H1 (cell line): ENCODE results near the gene CALM1. TPM values are rescaled to one million over a fixed set of nuclear protein-coding genes. Genes with fewer than 3 reads are reported as not detected.

Experiments used
- ATF3 ChIP-seq: IDR thresholded peaks from 2 replicates; pipeline ENCODE4 v1.6.1; 2011; ENCODE audit warnings: low read depth, mild to moderate bottlenecking, low read length; ENCODE audit not compliant: insufficient read depth
- BCL11A ChIP-seq, 2 experiments: IDR thresholded peaks; one replicate each; pipeline ENCODE4 v1.6.1; 2011; ENCODE audit warnings: low read depth in 2 of 2, low read length in 2 of 2, mild to moderate bottlenecking in 2 of 2
- CHD7 ChIP-seq: fragments of 300-600 bp; sonication (generic); IDR thresholded peaks from 2 replicates; pipeline ENCODE4 v1.7.1; 2012; ENCODE audit warnings: low read length, moderate library complexity, mild to moderate bottlenecking, inconsistent platforms; ENCODE audit not compliant: insufficient replicate concordance
- KDM1A ChIP-seq: fragments of 200-600, 300-600 bp; sonication (generic); IDR thresholded peaks from 2 replicates; pipeline ENCODE4 v1.7.1; 2016; ENCODE audit warnings: mild to moderate bottlenecking, low read length, borderline replicate concordance
- polyA plus RNA-seq, 7 experiments: library from polyadenylated mRNA; depleted of rRNA in 3 of 7; stranded (reverse) in 5 of 7; unstranded in 2 of 7; fragments of >200 nt in 5 of 7; fragments of 200-250 nt in 2 of 7; gene quantifications; 1 replicate in 5 of 7; 2 replicates in 1 of 7; 4 replicates in 1 of 7; pipeline versions ENCODE4 v1.2.1 to v1.2.3, GENCODE V29; 2011 to 2013; ENCODE audit warnings: missing spikeins in 2 of 7, mixed read lengths in 2 of 7
- total RNA-seq: library from RNA; stranded (reverse); fragmentation: NEBNext Ultra II Directional; extraction: Animal tissue kit (Norgen Biotek cat#: 25700); gene quantifications from 2 replicates; pipeline ENCODE4 v1.2.1, GENCODE V29; 2021

CALM1 gene
- total and polyA plus RNA-seq, 2 of the 8 experiments (the other 6 are each of a cell fraction or from before 2014, with no cell fraction given) = 285 to 422 TPM

DNA sequence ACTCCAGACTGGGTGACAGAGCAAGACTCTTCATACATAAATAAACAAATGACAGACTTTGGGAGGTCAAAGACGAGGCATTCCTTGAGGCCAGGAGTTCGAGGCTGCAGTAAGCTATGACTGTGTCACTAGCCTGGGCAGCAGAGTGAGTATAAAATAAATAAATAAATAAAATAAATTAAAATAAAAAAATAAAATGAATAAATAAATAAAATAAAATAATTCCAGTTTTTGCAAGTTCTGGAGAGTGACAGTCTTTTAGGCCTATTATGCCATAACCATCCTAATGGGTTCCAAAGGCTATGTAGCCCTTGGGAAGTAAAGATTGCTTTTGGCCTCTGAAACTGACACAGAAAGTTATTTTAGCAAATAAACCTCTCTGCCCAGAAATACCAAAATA is 48.6 kb upstream of the CALM1 start (continued):
- no peak for TF ChIP-seq BCL11A (IDR thresholded peaks at IDR 0.05; ENCODE audit: low read depth in 2 of 2, low read length in 2 of 2)
- TF ChIP-seq KDM1A = no peak
- TF ChIP-seq ATF3 = no peak
- no peak for TF ChIP-seq CHD7
